Loucy (cell line): ENCODE data around the gene ENKD1.

Experiments used
- H2AFZ ChIP-seq: fragments of 200-600 bp; sonication (generic); 2 replicates; pipeline ENCODE4 v1.6.0; 2016; ENCODE audit warnings: antibody characterized with exemption, mild to moderate bottlenecking, low read length, moderate library complexity
- H3F3A ChIP-seq: fragments of 200-600 bp; 2 replicates; pipeline ENCODE4 v1.6.0; 2016; ENCODE audit warnings: antibody characterized with exemption, low read depth, mild to moderate bottlenecking
- H3K27me3 ChIP-seq: fragments of 200-600 bp; sonication (generic); 2 replicates; pipeline ENCODE4 v1.6.1; 2014; ENCODE audit warnings: low read length, mild to moderate bottlenecking; ENCODE audit not compliant: insufficient read depth, poor library complexity, severe bottlenecking
- H3K36me3 ChIP-seq: fragments of 200-600 bp; sonication (generic); 2 replicates; pipeline ENCODE4 v1.6.1; 2016; ENCODE audit warnings: low read length; ENCODE audit not compliant: insufficient read depth
- H3K4me1 ChIP-seq: fragments of 200-600 bp; sonication (generic); 2 replicates; pipeline ENCODE4 v1.5.1; 2014; ENCODE audit warnings: low read length, mild to moderate bottlenecking; ENCODE audit not compliant: insufficient read depth, poor library complexity, severe bottlenecking
- H3K4me2 ChIP-seq: fragments of 200-600 bp; sonication (generic); 2 replicates; pipeline ENCODE4 v1.6.0; 2014; ENCODE audit warnings: antibody characterized with exemption, low read length, low read depth, mild to moderate bottlenecking; ENCODE audit not compliant: poor library complexity, severe bottlenecking
- H3K4me3 ChIP-seq: fragments of 200-600 bp; sonication (generic); 2 replicates; pipeline ENCODE4 v1.5.1; 2014; ENCODE audit warnings: low read length, mild to moderate bottlenecking, mixed read lengths; ENCODE audit not compliant: poor library complexity, severe bottlenecking
- H3K79me2 ChIP-seq: fragments of 200-600 bp; sonication (generic); 2 replicates; pipeline ENCODE4 v1.6.1; 2014; ENCODE audit warnings: low read length; ENCODE audit not compliant: insufficient read depth
- H3K9ac ChIP-seq: fragments of 200-600 bp; sonication (generic); 2 replicates; pipeline ENCODE4 v1.6.0; 2014; ENCODE audit warnings: mild to moderate bottlenecking, low read depth, low read length, moderate library complexity; ENCODE audit not compliant: poor library complexity, severe bottlenecking
- H3K9me2 ChIP-seq: fragments of 200-600 bp; sonication (generic); replicated peaks from 2 replicates; pipeline ENCODE4 v1.6.1; 2016; ENCODE audit warnings: low read depth, low read length, mixed read lengths
- H3K9me3 ChIP-seq: fragments of 200-600 bp; sonication (generic); 2 replicates; pipeline ENCODE4 v1.6.1; 2014; ENCODE audit warnings: mild to moderate bottlenecking, antibody characterized with exemption, low read length, low read depth; ENCODE audit not compliant: insufficient read depth
- H4K20me1 ChIP-seq: fragments of 200-600 bp; sonication (generic); 2 replicates; pipeline ENCODE4 v1.6.0; 2014; ENCODE audit warnings: antibody characterized with exemption, low read length, mild to moderate bottlenecking; ENCODE audit not compliant: insufficient read depth, poor library complexity, severe bottlenecking
- EZH2phosphoT487 ChIP-seq: fragments of 200-600 bp; IDR thresholded peaks from 2 replicates; pipeline ENCODE4 v1.6.1; 2018; ENCODE audit warnings: antibody characterized with exemption, mild to moderate bottlenecking, moderate library complexity, borderline replicate concordance
- TF ChIP-seq, protein P1 (sequence below): fragments of 200-600 bp; sonication (generic); conservative IDR thresholded peaks from 2 replicates; pipeline ENCODE4 v1.5.1; 2014; ENCODE audit warnings: mild to moderate bottlenecking, antibody characterized with exemption, low read length

The ENKD1 gene

DNA sequence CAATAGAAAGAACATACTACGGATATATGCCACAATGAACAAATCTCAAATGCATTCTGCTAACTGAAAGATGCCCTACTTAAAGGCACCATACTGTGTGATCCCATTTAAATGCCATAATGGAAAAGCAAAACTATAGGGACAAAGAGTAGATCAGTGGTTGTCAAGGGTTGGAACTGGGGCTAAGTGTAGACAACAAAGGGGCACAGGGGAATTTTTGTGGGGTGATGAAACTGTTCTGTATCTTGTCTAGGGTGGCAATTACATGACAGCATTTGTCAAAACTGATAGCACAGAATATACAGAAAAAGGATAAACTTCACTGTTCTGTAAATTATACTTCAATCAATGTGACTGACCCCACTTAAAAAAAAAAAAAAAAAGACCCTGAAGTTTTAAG lies 34.9 kb upstream of the ENKD1 start:
- Histone ChIP-seq H3F3A (no peaks in the 10 kb centered on the region; the same call in 1 of the 2 replicates), H3K4me2 (no peak overlapping the region), H3K4me3 (no peak overlapping the region), H4K20me1 (peaks cover 4% of the 10 kb centered on the region), H3K27me3 (no peaks in the 10 kb centered on the region), H3K9me3 (no peaks in the 10 kb centered on the region), H3K4me1 (peaks cover 7% of the 10 kb centered on the region), H3K79me2 (peaks cover 49% of the 10 kb centered on the region; the same call in 1 of the 2 replicates), H2AFZ (no peak overlapping the region), H3K36me3 (peaks cover 9% of the 10 kb centered on the region; the same call in 1 of the 2 replicates), H3K9ac (no peak overlapping the region), H3K9me2 (no peaks in the 10 kb centered on the region)
- TF ChIP-seq EZH2phosphoT487, result no peak
- TF ChIP-seq, protein P1, sequence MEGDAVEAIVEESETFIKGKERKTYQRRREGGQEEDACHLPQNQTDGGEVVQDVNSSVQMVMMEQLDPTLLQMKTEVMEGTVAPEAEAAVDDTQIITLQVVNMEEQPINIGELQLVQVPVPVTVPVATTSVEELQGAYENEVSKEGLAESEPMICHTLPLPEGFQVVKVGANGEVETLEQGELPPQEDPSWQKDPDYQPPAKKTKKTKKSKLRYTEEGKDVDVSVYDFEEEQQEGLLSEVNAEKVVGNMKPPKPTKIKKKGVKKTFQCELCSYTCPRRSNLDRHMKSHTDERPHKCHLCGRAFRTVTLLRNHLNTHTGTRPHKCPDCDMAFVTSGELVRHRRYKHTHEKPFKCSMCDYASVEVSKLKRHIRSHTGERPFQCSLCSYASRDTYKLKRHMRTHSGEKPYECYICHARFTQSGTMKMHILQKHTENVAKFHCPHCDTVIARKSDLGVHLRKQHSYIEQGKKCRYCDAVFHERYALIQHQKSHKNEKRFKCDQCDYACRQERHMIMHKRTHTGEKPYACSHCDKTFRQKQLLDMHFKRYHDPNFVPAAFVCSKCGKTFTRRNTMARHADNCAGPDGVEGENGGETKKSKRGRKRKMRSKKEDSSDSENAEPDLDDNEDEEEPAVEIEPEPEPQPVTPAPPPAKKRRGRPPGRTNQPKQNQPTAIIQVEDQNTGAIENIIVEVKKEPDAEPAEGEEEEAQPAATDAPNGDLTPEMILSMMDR, result no peak

DNA sequence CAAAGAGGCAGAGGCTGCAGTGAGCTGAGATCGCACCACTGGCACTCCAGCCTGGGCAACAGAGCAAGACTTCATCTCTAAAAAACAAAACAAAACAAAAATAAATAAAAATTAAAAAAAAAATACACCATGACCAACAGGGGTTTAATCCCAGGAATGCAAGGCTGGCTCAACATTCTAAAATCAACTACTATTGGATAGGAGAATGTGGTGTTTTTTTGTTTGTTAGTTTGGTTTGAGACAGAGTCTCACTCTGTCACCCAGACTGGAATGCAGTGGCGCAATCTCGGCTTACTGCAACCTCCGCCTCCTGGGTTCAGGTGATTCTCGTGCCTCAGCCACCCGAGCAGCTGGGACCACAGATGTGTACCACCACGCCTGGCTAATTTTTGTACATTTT lies 32.7 kb upstream of the ENKD1 start:
- Histone ChIP-seq H3K4me1 (peaks cover 7% of the 10 kb centered on the region), H3K4me2 (no peak overlapping the region), H3K79me2 (peaks cover 48% of the 10 kb centered on the region), H3K9me3 (no peaks in the 10 kb centered on the region), H4K20me1 (peaks cover 4% of the 10 kb centered on the region), H3K27me3 (no peaks in the 10 kb centered on the region), H3F3A (no peaks in the 10 kb centered on the region; the same call in 1 of the 2 replicates), H3K36me3 (peaks cover 9% of the 10 kb centered on the region; the same call in 1 of the 2 replicates), H3K9ac (no peak overlapping the region), H3K4me3 (no peak overlapping the region), H3K9me2 (no peaks in the 10 kb centered on the region), H2AFZ (no peak overlapping the region)
- TF ChIP-seq EZH2phosphoT487, result no peak
- TF ChIP-seq, protein P1, result no peak

DNA sequence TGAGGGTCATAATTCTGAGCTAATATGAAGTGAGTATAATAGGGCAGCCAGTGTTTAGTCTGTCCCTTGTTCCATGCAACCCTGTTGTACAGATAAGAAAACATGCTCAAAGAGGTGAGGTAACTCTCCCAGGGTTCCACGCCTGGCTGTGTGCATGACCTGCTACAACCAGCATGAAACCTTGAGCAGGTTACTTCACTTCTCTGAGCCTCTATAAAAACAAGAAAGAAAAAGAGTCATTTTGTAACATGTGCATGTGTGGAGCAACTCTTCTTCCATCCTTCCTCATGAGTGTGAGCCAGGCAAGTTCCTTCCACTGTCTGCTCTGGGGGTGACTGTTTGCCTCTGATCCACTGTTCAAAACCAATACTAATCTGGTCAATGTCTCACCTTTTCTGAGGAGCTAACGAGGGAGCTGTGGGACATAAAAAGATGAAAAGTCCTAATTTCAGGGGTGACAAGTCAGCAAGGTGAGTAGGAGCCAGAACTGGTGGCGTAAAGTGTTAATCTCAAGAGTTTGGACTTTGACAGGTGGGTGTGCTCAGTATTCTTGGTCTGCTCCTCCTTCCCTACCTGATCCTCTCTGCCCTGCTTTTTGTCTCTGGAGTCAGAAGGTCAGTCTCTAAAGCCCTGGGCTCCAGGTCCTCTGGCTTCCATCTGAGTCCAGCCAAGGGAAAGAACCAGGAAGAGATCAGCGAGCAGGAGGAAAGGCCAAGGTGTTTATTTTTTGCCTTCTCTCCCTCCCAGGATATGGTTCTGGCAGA lies 31.1 kb upstream of the ENKD1 start:
- Histone ChIP-seq H3K27me3 (no peaks in the 10 kb centered on the region), H3K36me3 (peaks cover 9% of the 10 kb centered on the region; the same call in 1 of the 2 replicates), H3K4me3 (no peak overlapping the region), H2AFZ (no peak overlapping the region), H3K9me3 (no peaks in the 10 kb centered on the region), H3K9ac (no peak overlapping the region), H3K9me2 (no peaks in the 10 kb centered on the region), H3F3A (no peaks in the 10 kb centered on the region), H3K4me2 (no peak overlapping the region), H3K4me1 (no peaks in the 10 kb centered on the region), H3K79me2 (peaks cover 38% of the 10 kb centered on the region), H4K20me1 (no peaks in the 10 kb centered on the region)
- TF ChIP-seq EZH2phosphoT487, result no peak
- TF ChIP-seq, protein P1, result no peak
